HG03045 (cell line): Measurements from ENCODE around the gene MFN2.
"Not testable (repeated sequence)": the region's sequence is repeated elsewhere in the genome, so short reads cannot be mapped to it uniquely, and the experiment has no call there.

Experiments
- ATAC-seq: cut with Tn5 transposase; IDR thresholded peaks from one replicate; pipeline ENCODE4 v1.9.1; 2021; ENCODE audit warnings: mild to moderate bottlenecking, moderate library complexity; ENCODE audit not compliant: unreplicated experiment

MFN2 gene

DNA sequence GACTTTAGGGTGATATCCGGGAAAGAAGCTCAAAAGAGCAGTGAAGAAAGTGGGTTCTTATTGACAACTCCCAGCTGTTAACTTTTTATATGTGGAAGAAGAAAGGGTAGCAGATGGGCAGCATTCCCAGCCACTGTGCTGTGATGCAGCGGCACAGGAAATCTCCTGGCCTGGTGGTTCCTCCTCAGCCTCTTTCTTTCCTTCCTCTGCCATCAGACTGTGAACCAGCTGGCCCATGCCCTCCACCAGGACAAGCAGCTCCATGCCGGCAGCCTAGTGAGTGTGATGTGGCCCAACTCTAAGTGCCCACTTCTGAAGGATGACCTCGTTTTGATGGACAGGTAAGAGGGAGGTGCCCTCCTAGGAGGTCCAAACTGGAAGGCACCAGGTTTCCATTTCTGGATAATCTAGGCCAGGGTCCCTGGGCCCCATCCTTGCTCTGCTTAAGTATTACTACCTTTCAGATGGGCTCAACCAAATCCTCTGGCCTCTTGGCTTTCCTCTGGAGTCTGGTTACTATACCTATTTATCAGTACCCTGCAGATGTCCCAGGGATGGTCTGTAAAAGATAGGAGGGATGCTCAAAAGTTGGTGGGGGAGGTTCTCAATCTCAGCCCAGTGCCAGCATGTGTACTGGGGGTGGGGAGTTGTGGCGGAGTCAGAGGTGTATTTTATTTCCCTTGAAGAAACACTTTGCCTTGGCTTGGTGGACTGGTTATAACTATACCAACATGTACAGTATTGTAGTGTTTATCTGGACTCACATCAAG, 17.0 kb downstream of the MFN2 start:
- ATAC-seq = no peak

DNA sequence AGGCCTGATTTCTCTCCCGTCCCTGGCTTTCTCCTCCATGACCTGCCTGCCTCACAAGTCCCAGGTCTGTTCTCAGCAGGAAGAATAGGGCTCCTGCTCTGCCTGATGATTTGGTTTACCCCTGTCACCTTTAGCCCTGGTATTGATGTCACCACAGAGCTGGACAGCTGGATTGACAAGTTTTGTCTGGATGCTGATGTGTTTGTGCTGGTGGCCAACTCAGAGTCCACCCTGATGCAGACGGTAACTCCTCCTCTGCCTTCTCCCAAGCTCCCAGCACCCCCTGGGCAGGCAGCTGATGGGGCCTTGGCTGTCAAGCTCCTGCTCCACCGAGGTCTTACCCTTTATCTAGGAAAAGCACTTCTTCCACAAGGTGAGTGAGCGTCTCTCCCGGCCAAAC, 18.4 kb downstream of the MFN2 start:
- ATAC-seq = no peak

DNA sequence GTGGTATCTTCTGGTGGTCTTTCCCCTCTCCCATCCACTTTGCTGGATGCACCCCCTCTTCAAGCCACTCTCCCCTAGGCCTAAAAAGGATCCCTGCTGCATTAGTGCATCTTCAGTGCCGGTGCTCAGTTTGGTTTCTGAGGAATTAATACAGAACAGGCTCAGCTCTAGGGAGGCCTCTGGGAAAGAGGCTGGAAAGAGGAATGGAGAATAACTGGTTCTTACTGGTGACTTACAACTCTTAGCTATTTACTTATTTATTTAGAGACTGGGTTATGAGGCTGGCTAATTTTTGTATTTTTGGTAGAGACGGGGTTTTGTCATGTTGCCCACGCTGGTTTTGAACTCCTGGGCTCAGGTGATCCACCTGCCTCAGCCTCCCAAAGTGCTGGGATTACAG, 19.0 kb downstream of the MFN2 start:
- no peak for ATAC-seq

DNA sequence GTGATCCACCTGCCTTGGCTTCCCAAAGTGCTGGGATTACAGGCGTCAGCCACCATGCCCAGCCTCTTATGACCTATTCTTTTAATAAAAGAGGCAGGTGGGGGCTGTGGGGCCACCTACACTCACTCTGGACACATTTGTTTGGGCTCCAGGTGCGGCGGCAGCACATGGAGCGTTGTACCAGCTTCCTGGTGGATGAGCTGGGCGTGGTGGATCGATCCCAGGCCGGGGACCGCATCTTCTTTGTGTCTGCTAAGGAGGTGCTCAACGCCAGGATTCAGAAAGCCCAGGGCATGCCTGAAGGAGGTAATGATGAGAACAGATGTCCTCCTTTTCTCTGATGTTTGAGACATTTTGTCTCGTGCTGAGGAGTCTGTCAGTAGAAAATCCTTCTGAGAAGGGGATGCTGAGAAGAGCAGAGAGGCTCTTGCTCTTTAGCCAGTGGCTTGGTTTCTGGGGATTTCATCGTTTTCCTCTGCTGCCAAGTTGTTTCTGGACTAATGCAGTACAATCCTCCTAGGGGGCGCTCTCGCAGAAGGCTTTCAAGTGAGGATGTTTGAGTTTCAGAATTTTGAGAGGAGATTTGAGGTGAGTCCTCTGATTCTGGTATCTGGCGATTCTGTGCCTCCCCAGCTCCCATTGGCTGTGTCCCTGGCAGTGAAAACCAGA, 21.1 kb downstream of the MFN2 start:
- ATAC-seq = no peak

GRCh38 chr1:12001996-12002493, 21.8 kb downstream of the MFN2 start:
- ATAC-seq = no peak

- no peak for ATAC-seq
Observed at GRCh38 chr1:12003762-12004161, 23.5 kb downstream of the MFN2 start.

- no peak for ATAC-seq
Observed at GRCh38 chr1:12005488-12006166, 25.4 kb downstream of the MFN2 start.

DNA sequence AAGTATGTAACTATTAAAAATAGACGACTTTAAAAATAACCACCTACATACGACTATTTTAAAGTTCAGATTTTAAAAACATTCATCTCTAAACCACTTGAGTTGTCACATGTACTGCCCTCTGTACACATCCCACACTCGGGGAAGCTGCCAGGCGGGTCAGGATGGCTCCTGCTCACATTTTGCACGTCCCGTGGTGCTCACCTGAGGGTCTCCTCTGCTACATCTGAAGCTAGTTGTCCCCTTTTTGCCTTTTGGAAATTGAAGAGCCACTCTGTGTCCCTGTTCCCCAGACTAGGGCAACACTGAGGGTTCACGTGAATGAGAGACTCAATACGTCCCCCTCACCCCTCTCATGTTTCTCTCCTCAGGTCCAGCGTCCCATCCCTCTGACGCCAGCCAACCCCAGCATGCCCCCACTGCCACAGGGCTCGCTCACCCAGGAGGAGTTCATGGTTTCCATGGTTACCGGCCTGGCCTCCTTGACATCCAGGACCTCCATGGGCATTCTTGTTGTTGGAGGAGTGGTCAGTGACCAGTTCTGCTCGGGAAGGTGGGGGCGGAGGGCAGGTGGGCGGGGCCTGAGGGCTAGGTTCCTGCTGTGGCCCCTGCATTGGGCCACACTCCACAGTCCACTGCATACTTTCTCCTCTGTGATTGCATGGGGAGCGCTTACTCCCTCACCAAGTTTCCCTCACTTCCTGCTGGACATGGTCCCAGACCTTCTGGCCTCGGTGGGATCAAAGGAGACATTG, 26.1 kb downstream of the MFN2 start:
- ATAC-seq = no peak

DNA sequence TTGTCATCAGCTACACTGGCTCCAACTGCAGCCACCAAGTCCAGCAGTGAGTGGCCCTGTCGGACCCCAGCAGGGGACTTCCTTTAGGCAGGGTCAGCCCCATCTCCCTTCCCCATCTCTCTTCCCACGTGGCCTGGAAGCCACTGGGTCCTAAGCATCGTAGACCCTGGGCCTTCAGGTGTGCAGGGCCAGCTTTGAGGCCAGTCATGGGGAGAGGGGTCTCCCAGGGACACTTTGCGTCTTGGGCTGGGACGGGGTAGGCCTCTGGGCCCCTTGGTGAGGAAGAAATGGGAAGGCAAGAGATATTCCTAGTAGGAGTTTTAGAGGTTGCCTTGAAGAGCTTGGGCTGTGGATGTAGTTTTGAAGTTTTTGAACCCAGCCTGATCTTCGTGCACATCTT, 27.0 kb downstream of the MFN2 start:
- ATAC-seq = no peak

DNA sequence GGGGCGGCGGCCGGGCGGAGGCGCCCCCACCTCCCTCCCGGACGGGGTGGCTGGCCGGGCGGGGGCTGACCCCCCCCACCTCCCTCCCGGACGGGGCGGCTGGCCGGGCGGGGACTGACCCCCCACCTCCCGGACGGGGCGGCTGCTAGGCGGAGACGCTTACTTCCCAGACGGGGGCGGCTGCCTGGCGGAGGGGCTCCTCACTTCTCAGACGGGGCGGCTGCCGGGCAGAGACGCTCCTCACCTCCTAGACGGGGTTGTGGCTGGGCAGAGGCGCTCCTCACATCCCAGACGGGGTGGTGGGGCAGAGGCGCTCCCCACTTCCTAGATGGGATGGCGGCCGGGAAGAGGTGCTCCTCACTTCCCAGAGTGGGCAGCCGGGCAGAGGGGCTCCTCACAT, 28.1 kb downstream of the MFN2 start:
- ATAC-seq = not testable (repeated sequence)

GRCh38 chr1:12009318-12009947, 29.2 kb downstream of the MFN2 start:
- no peak for ATAC-seq

GRCh38 chr1:12010746-12011570, 30.7 kb downstream of the MFN2 start:
- no peak for ATAC-seq

- ATAC-seq = no peak
Observed at GRCh38 chr1:12011998-12012397, 31.8 kb downstream of the MFN2 start.

- ATAC-seq = no peak
Observed at GRCh38 chr1:12012560-12013316, 32.5 kb downstream of the MFN2 start.

DNA sequence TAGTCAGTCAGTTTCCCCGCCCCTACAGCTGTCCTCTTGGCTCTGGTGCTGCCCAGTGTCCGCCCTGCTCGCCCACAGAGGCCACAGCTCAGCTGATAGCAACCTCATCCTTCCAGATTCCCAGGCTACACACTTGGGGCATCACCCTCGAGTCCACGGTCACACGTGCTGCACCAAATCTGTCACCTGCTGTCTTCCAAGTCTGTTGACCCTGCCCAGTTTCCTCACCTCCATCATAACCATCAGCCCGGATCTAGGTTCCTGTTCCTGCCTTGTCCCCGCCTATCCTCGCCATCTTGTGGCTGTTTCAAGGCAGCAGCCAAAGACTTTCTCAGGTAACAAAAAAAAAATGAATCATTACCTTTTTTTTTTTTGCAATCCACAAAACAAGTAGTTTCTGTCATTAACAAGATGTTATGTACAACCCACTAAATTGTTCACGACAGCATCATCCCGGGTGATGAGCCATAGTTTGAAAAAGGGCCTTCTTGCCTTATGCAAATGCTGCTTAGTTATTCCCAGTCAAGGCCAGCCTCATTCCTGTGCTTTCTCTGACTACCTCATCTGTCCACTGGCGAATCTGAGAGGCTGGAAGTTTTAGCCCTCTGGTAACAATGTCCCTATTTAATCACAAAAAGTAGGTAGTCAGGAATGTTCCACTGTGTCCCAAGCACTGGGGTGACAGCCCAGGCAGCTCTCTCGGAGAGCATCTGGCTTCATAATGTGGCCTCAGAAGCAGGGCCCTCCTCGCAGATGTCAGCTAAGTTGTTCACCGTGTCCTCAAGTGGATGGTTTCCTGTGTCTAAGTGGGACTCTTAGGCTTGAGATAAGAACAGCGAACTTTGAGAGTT, 34.1 kb downstream of the MFN2 start:
- no peak for ATAC-seq

GRCh38 chr1:12015001-12015491, 34.8 kb downstream of the MFN2 start:
- ATAC-seq = no peak

DNA sequence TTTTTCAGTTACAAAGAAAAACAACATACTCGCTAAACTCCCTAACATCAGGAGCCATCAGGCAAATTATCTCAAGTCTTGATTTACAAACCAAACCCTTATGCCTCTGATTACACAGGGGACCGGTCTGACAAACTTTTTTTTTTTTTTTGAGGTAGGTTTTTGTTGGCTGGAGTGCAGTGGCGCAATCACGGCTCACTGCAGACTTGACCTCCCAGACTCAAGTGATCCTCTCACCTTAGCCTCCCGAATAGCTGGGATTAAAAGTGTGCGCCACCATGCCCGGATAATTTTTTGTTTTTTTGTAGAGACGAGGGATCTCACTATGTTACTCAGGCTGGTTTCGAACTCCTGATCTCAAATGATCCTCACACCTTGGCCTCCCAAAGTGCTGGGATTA, 35.3 kb downstream of the MFN2 start:
- ATAC-seq = no peak

DNA sequence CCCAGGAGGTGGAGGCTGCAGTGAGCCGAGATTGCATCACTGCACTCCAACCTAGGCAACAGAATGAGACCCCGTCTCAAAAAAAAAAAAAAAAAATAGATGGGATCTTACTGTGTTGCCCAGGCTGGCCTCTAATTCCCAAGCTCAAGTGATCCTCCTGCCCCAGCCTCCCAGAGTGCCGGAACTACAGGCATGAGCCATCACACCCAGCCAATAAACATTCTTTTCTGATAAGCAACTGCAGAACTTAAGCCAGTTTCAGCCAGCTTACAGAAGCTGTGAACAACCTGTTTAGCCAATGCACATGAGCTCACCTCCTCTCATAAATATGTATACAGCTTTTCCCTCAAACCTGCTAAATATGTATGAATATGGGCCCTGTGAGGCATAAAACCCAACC, 35.9 kb downstream of the MFN2 start:
- ATAC-seq = no peak
